Stimulated activated CD4-positive, alpha-beta T cell treated with anti-CD3 and anti-CD28 coated beads, TNF-alpha, amount 100 ng/mL, for 48 hours (primary cell): ENCODE measurements around the gene PLCH2.

Experiments used
- DNase-seq, 3 donors: peaks; one replicate each; pipeline ENCODE4 v3.0.0-alpha.2; 2020; ENCODE audit warnings: low read depth in 3 of 3

Gene PLCH2

DNA sequence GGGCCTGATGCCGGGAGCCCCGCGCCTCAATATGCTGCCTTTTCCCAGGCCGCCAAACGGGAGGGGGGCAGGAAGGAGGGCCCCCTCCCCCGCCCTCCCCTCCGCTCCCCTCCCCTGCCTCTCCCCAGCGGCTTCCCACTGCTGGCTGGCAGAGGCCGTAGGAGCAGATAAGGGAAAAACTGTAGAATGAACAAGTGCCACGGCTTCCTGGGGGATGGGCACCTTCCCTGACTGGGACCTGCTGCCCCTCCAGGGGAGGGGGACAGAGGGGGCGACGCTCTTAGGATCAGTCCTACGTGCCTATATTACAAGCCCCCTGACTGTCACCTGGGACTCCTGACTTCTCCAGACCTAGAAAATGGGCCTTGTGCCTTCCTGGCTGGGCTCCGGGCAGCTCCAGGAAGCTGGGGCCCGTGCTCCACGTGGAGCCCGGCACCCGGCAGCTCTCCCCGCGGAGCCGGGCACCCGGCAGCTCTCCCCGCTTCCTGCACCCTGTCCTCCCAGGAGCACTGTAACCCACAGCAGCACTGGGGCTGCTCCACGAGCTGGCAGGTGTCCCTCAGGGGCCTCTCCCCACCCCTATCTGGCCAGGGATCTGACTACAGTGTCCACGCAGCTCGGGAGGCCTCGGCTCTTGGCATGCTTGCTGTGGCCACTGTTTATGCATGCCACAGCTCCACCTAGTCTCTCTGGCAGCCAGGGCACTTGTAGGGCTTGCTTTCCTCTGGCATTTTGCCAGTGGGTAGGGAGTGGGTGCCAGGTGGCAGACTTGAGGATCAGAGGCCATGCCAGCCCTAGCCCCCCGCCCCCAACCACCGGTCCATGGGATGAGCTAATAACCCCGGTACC lies 54.6 kb downstream of the PLCH2 start:
- no peak for DNase-seq

- DNase-seq = no peak
Observed at GRCh38 chr1:2532485-2533160, 56.5 kb downstream of the PLCH2 start.

DNA sequence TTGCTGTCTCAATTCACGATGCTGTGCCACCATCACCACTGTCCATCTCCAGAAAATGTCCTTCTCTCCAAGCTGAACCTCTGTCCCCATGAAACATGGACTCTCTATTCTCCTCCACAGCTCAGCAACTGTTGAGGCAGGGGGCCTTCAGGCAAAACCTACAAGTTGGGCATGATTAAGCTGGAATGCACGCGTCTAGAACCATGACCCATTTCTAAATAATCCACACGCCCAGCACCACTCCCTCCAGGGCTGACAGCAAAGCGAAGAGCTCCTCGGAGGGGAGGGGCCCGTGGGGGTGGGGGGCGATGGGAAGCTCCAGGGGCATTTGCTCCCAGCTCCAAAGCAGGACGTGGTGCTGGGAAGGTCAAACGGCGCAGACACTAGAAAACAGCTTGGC lies 57.3 kb downstream of the PLCH2 start:
- DNase-seq = no peak

GRCh38 chr1:2534315-2534686 lies 58.2 kb downstream of the PLCH2 start:
- DNase-seq = no peak

DNA sequence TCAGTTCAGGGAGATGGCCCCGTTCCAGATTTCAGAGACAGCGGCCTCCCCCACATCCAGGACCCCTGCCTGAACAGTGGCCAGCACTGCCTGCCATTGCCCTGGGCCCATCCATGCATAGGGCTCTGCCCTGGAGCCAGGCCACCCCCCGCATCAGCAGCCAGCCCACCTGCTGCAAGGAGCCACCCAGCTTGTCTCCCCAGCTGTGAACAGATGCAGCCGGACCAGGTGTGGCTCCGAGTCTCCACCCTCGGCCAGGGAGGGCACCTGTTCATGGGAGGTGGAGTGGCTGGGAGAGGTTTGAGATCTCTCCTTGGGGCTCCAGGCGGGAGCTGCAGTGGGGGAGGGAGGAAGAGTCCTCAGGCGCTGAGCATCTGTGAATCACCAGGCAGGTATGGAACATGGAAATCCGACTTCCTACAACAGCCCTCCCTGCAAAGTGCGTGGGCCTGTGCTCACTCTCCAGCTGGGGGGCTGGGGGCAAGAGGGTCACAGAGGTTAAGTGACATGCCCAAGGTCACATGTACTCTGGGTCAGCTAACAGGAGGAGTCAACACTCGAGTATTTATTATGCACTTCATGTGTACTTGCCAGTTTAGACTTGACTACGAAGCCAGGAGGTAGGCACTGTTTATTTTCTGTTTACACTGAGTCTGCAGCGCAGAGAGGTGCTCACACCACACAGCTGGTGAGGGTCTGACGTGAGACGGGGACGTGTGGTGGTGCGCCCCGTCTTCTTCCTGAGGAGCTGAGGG lies 58.8 kb downstream of the PLCH2 start:
- DNase-seq = no peak

GRCh38 chr1:2535455-2535854 lies 59.4 kb downstream of the PLCH2 start:
- DNase-seq = no peak

DNA sequence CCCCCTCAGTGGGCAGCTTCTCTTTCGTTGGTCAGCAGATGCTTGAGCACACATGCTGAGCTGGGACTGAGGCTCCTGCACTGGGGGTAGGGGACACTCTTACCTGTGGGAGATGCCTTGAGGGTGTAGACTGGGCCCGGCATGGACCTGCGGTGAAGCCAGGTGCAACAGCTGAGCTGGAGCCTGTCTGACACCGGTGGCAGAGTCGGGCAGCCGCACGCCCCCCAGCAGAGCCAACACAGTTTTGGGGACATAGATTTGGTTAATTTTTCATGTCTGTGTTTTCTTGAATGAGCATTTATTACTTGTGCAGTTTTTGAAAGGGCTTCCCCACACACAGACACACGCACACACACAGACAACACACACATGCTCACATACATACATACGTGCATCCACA lies 59.9 kb downstream of the PLCH2 start:
- DNase-seq = no peak

DNA sequence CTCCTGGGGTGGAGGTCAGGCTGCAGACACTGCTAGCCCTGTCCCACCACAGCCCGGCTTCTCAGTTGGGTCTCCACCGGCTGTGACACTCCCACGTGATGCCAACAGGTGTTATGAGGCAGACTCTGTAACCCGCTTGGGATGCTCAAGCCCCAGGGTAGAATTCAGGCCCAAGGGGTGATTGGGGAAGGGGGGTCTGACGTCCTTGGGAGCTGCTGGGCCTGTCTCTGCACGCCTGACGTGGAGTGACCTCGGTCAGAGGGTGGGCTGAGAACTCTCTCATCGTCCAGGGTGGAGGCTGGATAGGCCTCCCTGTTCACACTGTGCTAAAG lies 61.7 kb downstream of the PLCH2 start:
- no peak for DNase-seq

GRCh38 chr1:2538376-2538775 lies 62.3 kb downstream of the PLCH2 start:
- DNase-seq = no peak

DNA sequence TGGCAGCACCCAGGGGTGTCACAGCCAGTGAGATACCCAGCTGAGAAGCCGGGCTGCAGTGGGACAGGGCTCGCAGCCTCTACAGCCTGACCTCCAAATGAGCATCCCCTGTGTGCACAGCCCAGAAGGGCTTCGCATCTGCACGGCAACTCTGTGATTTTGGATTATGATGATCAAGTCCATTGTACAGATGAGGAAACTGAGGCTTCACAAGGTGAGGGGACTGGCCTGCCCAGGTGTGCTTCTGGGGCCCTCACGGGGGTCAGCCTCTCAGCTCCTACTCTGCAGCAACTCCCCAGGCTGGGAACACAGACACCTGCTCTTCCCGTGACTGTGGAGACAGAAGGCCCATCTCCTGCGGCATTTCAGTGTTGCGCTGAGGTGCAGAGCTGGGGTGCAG lies 62.8 kb downstream of the PLCH2 start:
- DNase-seq = no peak

- no peak for DNase-seq
Observed at GRCh38 chr1:2539312-2539907, 63.3 kb downstream of the PLCH2 start.

DNA sequence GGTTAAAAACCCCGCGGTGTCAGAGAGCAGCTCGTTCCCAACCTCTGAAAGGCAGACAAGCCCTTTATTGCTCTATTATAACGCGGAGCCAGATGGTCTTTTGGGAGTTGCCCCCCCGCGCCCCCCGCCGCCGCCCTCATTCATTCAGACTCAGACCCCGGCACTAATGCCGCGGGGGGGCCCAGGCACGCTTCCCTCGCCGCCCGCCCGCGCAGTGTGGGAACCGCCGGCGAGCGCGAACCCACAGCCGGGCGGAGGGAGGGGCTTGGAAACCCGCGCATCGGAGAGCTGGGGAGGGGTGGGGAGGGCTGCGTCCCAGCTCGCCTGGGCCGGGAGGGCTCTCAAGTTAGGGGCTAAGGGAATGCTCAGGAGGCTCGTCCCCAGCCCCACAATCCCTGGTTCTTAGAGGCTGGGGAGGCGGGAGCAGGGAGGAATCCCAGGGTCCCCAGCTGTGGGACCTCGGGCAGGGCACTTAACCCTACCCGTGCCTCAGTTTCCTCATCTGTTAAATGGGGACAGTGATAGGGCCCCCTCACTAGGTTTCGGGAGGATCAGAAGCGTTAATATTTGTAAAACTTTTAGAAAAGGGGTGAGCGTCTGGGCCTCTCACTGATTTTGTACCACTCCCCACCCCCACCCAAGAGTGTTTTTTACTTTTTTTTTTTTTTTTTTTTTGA lies 64.9 kb downstream of the PLCH2 start:
- no peak for DNase-seq

GRCh38 chr1:2541619-2542245 lies 65.6 kb downstream of the PLCH2 start:
- DNase-seq = no peak

GRCh38 chr1:2542246-2542915 lies 66.3 kb downstream of the PLCH2 start:
- no peak for DNase-seq

DNA sequence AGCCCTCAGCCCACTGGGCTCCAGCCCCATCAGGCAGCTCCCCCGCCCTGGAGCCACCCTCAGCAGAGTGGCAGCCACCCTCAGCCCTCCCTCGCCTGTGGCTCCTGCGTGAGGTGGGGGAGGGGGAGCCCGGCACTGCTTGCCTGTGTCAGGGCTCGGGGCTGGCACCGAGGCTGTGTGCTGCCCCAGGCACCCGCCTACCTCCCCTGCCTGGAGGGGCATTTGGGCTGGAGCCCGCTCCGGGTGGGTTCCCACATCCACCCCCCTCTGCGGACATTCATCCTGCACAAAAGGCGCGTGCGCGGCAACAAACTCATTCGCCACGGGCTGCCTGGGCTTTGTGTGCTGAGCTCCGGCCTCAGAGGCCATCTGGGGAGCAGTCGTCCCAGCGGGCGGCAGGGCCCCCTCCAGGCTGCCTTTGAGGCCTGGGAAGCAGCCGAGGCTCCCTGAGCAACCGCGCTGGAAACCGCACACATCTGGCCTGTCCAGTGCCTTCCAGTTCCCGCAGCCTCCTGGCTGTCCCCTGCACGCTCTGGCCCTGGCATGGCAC lies 67.5 kb downstream of the PLCH2 start:
- DNase-seq = no peak

DNA sequence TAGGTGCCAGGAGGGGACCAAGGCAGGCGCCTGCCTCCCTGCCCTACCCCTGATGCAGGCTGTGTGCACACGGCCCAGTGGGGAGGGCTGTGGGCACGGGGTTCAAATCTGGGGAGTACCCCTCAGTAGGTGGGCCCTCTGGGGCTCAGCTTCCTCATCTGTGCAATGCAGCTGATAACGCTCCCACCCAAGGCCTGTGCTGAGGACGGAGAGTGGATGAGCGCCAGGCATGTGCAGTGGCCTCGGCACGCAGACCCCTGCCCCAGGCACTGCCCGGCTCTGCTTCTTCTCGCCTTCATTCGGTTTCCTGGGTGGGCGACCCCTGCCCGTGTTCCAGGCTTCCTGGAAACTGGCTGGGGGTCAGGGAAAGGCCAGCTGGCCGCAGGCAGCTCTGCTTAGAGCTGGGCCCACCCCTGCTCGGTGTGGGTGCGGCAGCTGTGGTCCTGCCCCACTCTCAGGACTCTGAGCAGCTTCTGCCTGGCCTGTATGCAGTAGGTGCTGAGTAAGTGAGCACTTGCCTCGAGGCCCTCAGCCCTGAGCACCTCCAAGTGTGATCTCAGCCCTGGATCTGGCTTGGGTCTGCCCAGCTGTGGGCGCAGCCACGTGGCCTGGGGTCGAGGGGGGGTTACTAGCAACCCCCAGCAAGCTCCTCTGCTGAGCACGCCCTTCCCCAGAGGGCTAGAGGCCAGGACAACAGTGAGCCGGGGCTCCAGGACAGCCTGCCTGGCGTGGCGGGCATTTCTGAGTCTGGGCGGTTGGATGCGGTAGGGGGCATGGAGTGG lies 68.2 kb downstream of the PLCH2 start:
- DNase-seq = no peak

DNA sequence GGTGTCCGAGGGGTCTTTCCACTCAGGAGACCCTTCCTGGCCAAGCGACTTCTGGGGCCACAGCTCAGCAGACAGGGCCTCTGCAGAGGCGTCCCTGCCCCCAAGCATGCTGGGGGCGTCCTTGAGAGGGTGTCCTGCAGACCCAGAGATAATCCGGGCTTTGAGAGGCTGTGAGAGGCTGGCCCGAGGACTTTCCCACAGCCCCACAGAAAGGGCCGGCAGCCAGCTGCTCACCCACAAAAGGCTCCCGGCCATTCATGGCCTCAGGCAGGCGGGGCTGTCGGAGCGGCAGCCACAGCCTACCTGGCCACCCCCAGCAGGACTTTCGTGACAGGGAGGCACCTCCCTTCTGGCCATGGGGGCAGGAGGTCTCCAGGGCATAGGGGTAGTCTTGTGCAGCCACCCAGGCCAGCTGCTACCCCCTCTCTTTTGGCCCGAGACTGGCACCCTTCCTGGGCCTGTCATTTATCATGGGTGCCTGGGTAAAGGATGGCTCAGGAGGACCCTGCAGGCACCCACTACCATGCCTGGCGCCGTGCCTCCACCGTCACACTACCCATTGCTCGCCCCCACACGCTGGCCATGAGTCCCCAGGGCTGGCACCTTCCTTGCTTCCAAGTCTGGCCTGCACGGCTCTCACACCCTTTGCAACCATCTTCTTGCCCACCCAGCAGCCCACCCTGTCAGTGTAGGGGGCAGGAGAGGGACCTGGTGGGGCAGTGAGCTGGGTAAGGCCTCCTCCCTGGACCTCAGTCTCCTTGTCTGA lies 69.0 kb downstream of the PLCH2 start:
- no peak for DNase-seq

GRCh38 chr1:2545754-2546514 lies 69.8 kb downstream of the PLCH2 start:
- DNase-seq = peak; percentile 71 to 84 (median 78)
